IMR-90 (cell line): ENCODE results near the gene DNAJC6. TPM values are rescaled to one million over a fixed set of nuclear protein-coding genes. Genes with fewer than 3 reads are reported as not detected.

ENCODE experiments used
- ATAC-seq: fragments of 200-7000 bp; cut with Tn5 transposase; 2 replicates; pipeline ENCODE4 v1.9.1; 2020; ENCODE audit warnings: low read depth, mild to moderate bottlenecking, moderate library complexity
- BruUV-seq: library from RNA; stranded (reverse); fragments of 400-500 nt; replicated peaks from 2 replicates; lab custom pipeline; 2021; lab: Mats Ljungman, UMichigan
- CTCF ChIA-PET: fragments of 300-600 bp; formaldehyde crosslinking; extraction: SDS; loops from one replicate; lab custom pipeline; 2021; ENCODE audit warnings: antibody characterized with exemption; lab: Yijun Ruan, JAX
- POLR2A ChIA-PET: fragments of 300-600 bp; sonication (Branson Sonifier 250); formaldehyde crosslinking; loops from one replicate; lab custom pipeline; 2022; ENCODE audit warnings: antibody characterized with exemption; ENCODE audit not compliant: unreplicated experiment; lab: Charles Lee
- DNase-seq: peaks from one replicate; pipeline ENCODE4 v3.0.0; 2013
- H2AFZ ChIP-seq: replicated peaks from 2 replicates; pipeline ENCODE3; 2013; ENCODE audit warnings: low read length, mild to moderate bottlenecking; ENCODE audit not compliant: poor library complexity
- H2AK5ac ChIP-seq: 2 replicates; pipeline ENCODE4 v1.6.1; 2013; ENCODE audit warnings: low read depth, low read length, inconsistent platforms
- H2AK9ac ChIP-seq: replicated peaks from 2 replicates; pipeline ENCODE3; 2013; ENCODE audit warnings: mild to moderate bottlenecking, low read depth, low read length, moderate library complexity; ENCODE audit not compliant: poor library complexity
- H2BK120ac ChIP-seq: 2 replicates; pipeline ENCODE4 v1.6.1; 2013; ENCODE audit warnings: low read depth, low read length, inconsistent platforms
- H2BK15ac ChIP-seq: 3 replicates; pipeline ENCODE4 v1.6.1; 2013; ENCODE audit warnings: low read depth, low read length, inconsistent platforms
- H2BK20ac ChIP-seq: 2 replicates; pipeline ENCODE4 v1.6.1; 2013; ENCODE audit warnings: low read depth, mild to moderate bottlenecking, inconsistent platforms, low read length, moderate library complexity
- H2BK5ac ChIP-seq: 2 replicates; pipeline ENCODE4 v1.6.1; 2013; ENCODE audit warnings: mild to moderate bottlenecking, low read depth, low read length, inconsistent platforms; ENCODE audit not compliant: poor library complexity, severe bottlenecking
- H3K14ac ChIP-seq: replicated peaks from 2 replicates; pipeline ENCODE4 v1.6.1; 2013; ENCODE audit warnings: low read depth, low read length, inconsistent platforms
- H3K18ac ChIP-seq: 2 replicates; pipeline ENCODE4 v1.6.1; 2013; ENCODE audit warnings: low read depth, low read length, control low read depth
- H3K23ac ChIP-seq: 2 replicates; pipeline ENCODE4 v1.6.1; 2013; ENCODE audit warnings: low read depth, low read length, inconsistent platforms
- H3K27ac ChIP-seq: 2 replicates; pipeline ENCODE4 v1.5.1; 2013; ENCODE audit warnings: mild to moderate bottlenecking, control low read depth, low read length; ENCODE audit not compliant: insufficient read depth
- H3K27me3 ChIP-seq: 2 replicates; pipeline ENCODE4 v1.6.1; 2013; ENCODE audit warnings: low read length; ENCODE audit not compliant: control insufficient read depth, insufficient read depth
- H3K36me3 ChIP-seq: 2 replicates; pipeline ENCODE4 v1.6.1; 2013; ENCODE audit warnings: low read length, mixed read lengths; ENCODE audit not compliant: control insufficient read depth, insufficient read depth
- H3K4ac ChIP-seq: 2 replicates; pipeline ENCODE4 v1.6.1; 2013; ENCODE audit warnings: low read depth, low read length, inconsistent platforms
- H3K4me1 ChIP-seq: 2 replicates; pipeline ENCODE4 v1.6.1; 2013; ENCODE audit warnings: low read length, mixed read lengths; ENCODE audit not compliant: control insufficient read depth, insufficient read depth
- H3K4me2 ChIP-seq: 2 replicates; pipeline ENCODE4 v1.6.1; 2013; ENCODE audit warnings: low read depth, mild to moderate bottlenecking, control low read depth, low read length, moderate library complexity
- H3K4me3 ChIP-seq: 2 replicates; pipeline ENCODE4 v1.5.1; 2013; ENCODE audit warnings: low read depth, mild to moderate bottlenecking, control low read depth, low read length, moderate library complexity; ENCODE audit not compliant: insufficient read depth
- H3K56ac ChIP-seq: 2 replicates; pipeline ENCODE4 v1.6.1; 2013; ENCODE audit warnings: low read length, inconsistent platforms; ENCODE audit not compliant: insufficient read depth; ENCODE audit errors: extremely low read depth
- H3K79me1 ChIP-seq, 2 experiments: 2 replicates each; pipeline ENCODE4 v1.6.1; 2013; ENCODE audit warnings: low read length in 2 of 2, inconsistent platforms in 1 of 2, low read depth in 1 of 2
- H3K9ac ChIP-seq: 2 replicates; pipeline ENCODE4 v1.6.1; 2013; ENCODE audit warnings: low read depth, low read length, control low read depth
- H3K9me1 ChIP-seq: 2 replicates; pipeline ENCODE4 v1.6.1; 2013; ENCODE audit warnings: low read length, inconsistent platforms; ENCODE audit not compliant: insufficient read depth
- H3K9me3 ChIP-seq: 2 replicates; pipeline ENCODE4 v1.6.1; 2013; ENCODE audit warnings: low read length; ENCODE audit not compliant: control insufficient read depth, insufficient read depth
- H4K20me1 ChIP-seq: 2 replicates; pipeline ENCODE4 v1.6.1; 2013; ENCODE audit warnings: low read length, inconsistent platforms; ENCODE audit not compliant: insufficient read depth
- H4K5ac ChIP-seq: 2 replicates; pipeline ENCODE4 v1.6.1; 2013; ENCODE audit warnings: mild to moderate bottlenecking, low read depth, low read length, control low read depth
- H4K8ac ChIP-seq, 2 experiments: 2 replicates each; pipeline ENCODE4 v1.6.1; 2013; ENCODE audit warnings: low read depth in 2 of 2, low read length in 2 of 2, control low read depth in 1 of 2, inconsistent platforms in 1 of 2
- H4K91ac ChIP-seq: 2 replicates; pipeline ENCODE4 v1.6.1; 2013; ENCODE audit warnings: low read depth, low read length, inconsistent platforms; ENCODE audit not compliant: insufficient read depth
- BHLHE40 ChIP-seq: fragments of 150-350 bp; IDR thresholded peaks from 2 replicates; pipeline ENCODE4 v1.6.1; 2016; ENCODE audit warnings: mild to moderate bottlenecking, low read depth, low read length
- CEBPB ChIP-seq: IDR thresholded peaks from 2 replicates; pipeline ENCODE4 v1.6.1; 2012; ENCODE audit warnings: low read depth, low read length, improper control_type of control experiment
- CHD1 ChIP-seq: IDR thresholded peaks from 2 replicates; pipeline ENCODE4 v1.6.1; 2012; ENCODE audit warnings: low read depth, low read length, improper control_type of control experiment
- FOS ChIP-seq: fragments of 150-350 bp; IDR thresholded peaks from 2 replicates; pipeline ENCODE4 v1.6.1; 2016; ENCODE audit warnings: low read depth, low read length
- MAZ ChIP-seq: IDR thresholded peaks from 2 replicates; pipeline ENCODE4 v1.6.1; 2012; ENCODE audit warnings: low read depth, mild to moderate bottlenecking, low read length, improper control_type of control experiment, moderate library complexity, borderline replicate concordance
- MXI1 ChIP-seq: IDR thresholded peaks from 2 replicates; pipeline ENCODE4 v1.6.1; 2012; ENCODE audit warnings: low read depth, mild to moderate bottlenecking, low read length, moderate library complexity, borderline replicate concordance
- NFE2L2 ChIP-seq: fragments of 150-350 bp; IDR thresholded peaks from 2 replicates; pipeline ENCODE4 v1.6.1; 2016; ENCODE audit warnings: low read depth, mild to moderate bottlenecking, low read length
- POLR2A ChIP-seq: IDR thresholded peaks from 2 replicates; pipeline ENCODE4 v1.6.1; 2012; ENCODE audit warnings: mild to moderate bottlenecking, low read depth, low read length
- RCOR1 ChIP-seq: IDR thresholded peaks from 2 replicates; pipeline ENCODE4 v1.6.1; 2012; ENCODE audit warnings: mild to moderate bottlenecking, low read length, improper control_type of control experiment; ENCODE audit not compliant: insufficient replicate concordance
- SMC3 ChIP-seq: fragments of 150-350 bp; IDR thresholded peaks from 2 replicates; pipeline ENCODE4 v1.6.1; 2016; ENCODE audit warnings: low read depth, mild to moderate bottlenecking, antibody characterized with exemption, low read length, moderate library complexity
- WGBS, 2 experiments: methylation state at CpG; one replicate each; pipeline versions ENCODE4 v1.1.5 to v1.1.7; 2013; ENCODE audit warnings: missing lambda C conversion rate in 2 of 2; ENCODE audit not compliant: insufficient read length in 1 of 2; ENCODE audit errors: extremely low coverage in 2 of 2; 5-methylcytosine and 5-hydroxymethylcytosine counted together
- dilution Hi-C: fragments of 300-500 bp; cut with HindIII; formaldehyde crosslinking; loops from one replicate; pipeline ENCODE4 v1.14.3; 2018; ENCODE audit warnings: low sequenced_read_pairs; ENCODE audit not compliant: unreplicated experiment
- in situ Hi-C: fragments of 300-500 bp; cut with MboI; formaldehyde crosslinking; loops from 3 replicates; pipeline ENCODE4 v1.14.3; 2019; ENCODE audit warnings: low sequenced_read_pairs, inconsistent platforms, mixed read lengths
- intact Hi-C: fragments of 100-400 bp; cut with micrococcal nuclease; formaldehyde crosslinking; loops from 2 replicates; pipeline ENCODE4 v1.10.0; 2022
- polyA plus RNA-seq, 3 experiments: library from polyadenylated mRNA; depleted of rRNA; stranded (reverse); fragments of >200 nt; gene quantifications; 2 replicates each; pipeline ENCODE4 v1.2.3, GENCODE V29; 2012; ENCODE audit warnings: low replicate concordance in 1 of 3
- total RNA-seq: library from RNA; depleted of rRNA; stranded (reverse); fragments of >200 nt; gene quantifications from 2 replicates; pipeline ENCODE4 v1.2.3, GENCODE V29; 2012
- TF ChIP-seq, protein P1 (sequence below): conservative IDR thresholded peaks from 2 replicates; pipeline ENCODE4 v1.5.1; 2012; ENCODE audit warnings: mild to moderate bottlenecking, low read depth, low read length, improper control_type of control experiment

The DNAJC6 gene
- total and polyA plus RNA-seq, 2 of the 4 experiments (the other 2 are of a cell fraction): 0.05 to 0.18 TPM

DNA sequence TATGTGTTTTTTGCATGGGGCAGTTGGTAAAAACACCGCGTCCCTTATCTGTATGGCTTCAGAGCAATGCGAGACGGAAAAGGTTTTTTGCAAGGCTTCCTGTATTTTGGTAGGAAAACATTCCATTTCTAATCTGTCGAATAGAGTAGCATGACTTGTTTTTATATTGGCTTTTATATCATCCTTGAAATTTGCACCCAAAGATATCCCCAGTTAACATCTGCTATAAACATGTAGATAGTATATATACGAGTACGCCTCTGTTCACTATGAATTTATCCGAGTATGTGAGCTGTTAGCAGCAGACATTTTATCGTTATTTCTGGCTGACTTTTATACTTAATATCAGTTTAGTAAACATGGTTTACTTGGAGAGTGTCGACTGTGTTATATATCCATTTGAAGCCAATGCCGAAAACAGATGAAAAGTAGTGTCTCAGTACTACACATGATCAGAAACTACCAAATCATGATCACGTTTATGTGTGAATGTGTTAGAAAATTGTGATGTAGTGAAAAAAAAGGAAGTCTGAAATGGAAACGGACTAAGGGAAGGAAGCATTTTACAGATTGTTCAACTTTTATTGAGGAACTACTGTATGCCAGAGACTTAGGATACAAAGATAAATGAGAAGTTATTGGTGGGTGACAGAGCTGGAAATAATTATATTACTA is 112.1 kb downstream of the DNAJC6 start (continued):
- TF ChIP-seq RCOR1: no peak

DNA sequence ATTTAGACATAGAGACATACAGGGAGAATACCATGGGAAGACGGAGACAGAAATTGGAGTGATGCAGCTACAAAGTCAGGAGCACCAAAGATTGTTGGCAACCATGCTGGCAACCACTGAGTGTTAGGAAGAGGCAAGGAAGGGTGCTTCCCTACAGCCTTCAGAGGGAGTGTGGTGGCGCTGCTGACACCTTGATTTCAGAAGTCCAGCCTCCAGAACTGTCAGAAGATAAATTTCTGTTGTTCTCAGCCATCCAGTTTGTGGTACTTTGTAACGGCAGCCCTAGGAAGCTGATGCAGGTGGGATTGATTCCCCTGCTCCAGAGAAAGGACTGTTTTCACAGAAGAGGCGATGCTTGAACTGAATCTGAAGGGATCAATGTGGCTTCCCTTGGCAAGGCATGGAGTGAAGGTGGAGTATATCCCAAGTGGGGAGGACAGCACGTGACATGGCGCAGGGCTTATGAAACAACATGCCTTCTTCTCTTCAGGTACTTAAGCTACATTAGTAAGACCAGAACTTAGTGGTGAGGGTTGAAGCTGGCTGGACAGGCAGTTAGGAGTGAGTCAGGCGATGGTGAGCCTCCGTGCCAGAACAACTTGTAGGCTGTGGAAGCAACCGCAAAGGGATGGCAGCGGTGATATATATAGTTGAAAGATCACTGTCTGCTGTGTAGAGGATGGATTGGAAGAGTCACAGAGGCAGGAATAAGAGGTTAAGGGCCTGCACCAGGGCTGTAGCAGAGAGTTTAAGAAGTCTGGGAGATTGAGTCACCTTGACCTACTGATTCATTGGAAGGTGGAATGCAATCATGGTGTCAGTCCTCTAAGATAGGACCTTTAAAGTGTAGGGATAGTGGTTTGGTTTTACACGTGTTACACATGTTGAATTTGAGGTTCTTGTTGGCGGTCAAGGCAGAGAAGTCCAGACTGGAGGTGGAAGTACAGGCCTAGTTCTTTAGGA is 113.2 kb downstream of the DNAJC6 start:
- Histone ChIP-seq H2AK9ac (peak overlapping the region; percentile 46), H3K4me1 (peaks cover 20% of the 10 kb centered on the region), H2AK5ac (peak overlapping the region; percentile 46; the same call in 1 of the 2 replicates), H3K36me3 (peaks cover 14% of the 10 kb centered on the region), H2AFZ (no peak overlapping the region), H3K56ac (no peak overlapping the region), H3K14ac (peak overlapping the region; percentile 40), H2BK5ac (peak overlapping the region; percentile 99), H2BK120ac (peak overlapping the region; percentile 8), H3K23ac (peak overlapping the region; percentile 58; the same call in 1 of the 2 replicates), H3K9me3 (no peaks in the 10 kb centered on the region), H3K79me1 (peaks cover 30 to 41% of the 10 kb centered on the region in 2 experiments), H3K9ac (no peak overlapping the region; the same call in 1 of the 2 replicates), H4K8ac (peak overlapping the region in 1 of 2 experiments; percentile 20; a peak in 2 of 4 replicates), H3K27me3 (no peaks in the 10 kb centered on the region), H3K4ac (peak overlapping the region; percentile 56), H3K4me3 (no peak overlapping the region), H3K9me1 (peaks cover 19% of the 10 kb centered on the region), H4K91ac (peak overlapping the region; percentile 50), H3K18ac (no peak overlapping the region), H3K27ac (peak overlapping the region; percentile 15; the same call in 1 of the 2 replicates), H4K5ac (no peak overlapping the region), H2BK20ac (0 out of 2 replicates have a peak overlapping the region, but pooled peaks have one; percentile 5), H4K20me1 (peaks cover 3% of the 10 kb centered on the region; the same call in 1 of the 2 replicates), H3K4me2 (peak overlapping the region; percentile 93), H2BK15ac (peak overlapping the region; percentile 19; the same call in 2 of the 3 replicates)
- in situ Hi-C loops: loop anchor here (10.0 kb wide), 3 partner anchors 358 to 1022 kb away; no protein-coding TSS in a partner anchor
- DNase-seq (peak; percentile 44), ATAC-seq (no peak)
- dilution Hi-C loops: no loop called here
- 94% methylated on average over 5 of the region's 12 CpGs; no CpG with 5 or more reads in 1 of the 2 experiments for WGBS, 2 experiments
- no TSS peak for BruUV-seq
- POLR2A ChIA-PET: interaction anchor here (0.5 kb wide), 1 partner anchor 10 kb away, joined by 3 read pairs; no protein-coding TSS in a partner anchor
- CTCF ChIA-PET: interaction anchor here (0.7 kb wide), 1 partner anchor 19 kb away, joined by 3 read pairs; no protein-coding TSS in a partner anchor
- intact Hi-C loops: loop anchor here (5.0 kb wide), 2 partner anchors 170 to 525 kb away; no protein-coding TSS in a partner anchor
- TF ChIP-seq CHD1 (no peak), NFE2L2 (no peak), FOS (no peak), POLR2A (no peak), RCOR1 (no peak), CEBPB (no peak), BHLHE40 (no peak), MXI1 (no peak), MAZ (no peak), SMC3 (no peak)
- TF ChIP-seq, protein P1, sequence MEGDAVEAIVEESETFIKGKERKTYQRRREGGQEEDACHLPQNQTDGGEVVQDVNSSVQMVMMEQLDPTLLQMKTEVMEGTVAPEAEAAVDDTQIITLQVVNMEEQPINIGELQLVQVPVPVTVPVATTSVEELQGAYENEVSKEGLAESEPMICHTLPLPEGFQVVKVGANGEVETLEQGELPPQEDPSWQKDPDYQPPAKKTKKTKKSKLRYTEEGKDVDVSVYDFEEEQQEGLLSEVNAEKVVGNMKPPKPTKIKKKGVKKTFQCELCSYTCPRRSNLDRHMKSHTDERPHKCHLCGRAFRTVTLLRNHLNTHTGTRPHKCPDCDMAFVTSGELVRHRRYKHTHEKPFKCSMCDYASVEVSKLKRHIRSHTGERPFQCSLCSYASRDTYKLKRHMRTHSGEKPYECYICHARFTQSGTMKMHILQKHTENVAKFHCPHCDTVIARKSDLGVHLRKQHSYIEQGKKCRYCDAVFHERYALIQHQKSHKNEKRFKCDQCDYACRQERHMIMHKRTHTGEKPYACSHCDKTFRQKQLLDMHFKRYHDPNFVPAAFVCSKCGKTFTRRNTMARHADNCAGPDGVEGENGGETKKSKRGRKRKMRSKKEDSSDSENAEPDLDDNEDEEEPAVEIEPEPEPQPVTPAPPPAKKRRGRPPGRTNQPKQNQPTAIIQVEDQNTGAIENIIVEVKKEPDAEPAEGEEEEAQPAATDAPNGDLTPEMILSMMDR: no peak
